GM10248 (cell line): Measurements from ENCODE around the gene CRTC3.

ENCODE experiments used
- CTCF ChIA-PET: fragments of 300-600 bp; sonication (Branson Sonifier 250); formaldehyde crosslinking; extraction: SDS; loops from one replicate; lab custom pipeline; 2021; ENCODE audit warnings: antibody characterized with exemption; lab: Yijun Ruan, JAX
- POLR2A ChIA-PET: fragments of 350-650 bp; sonication (Branson Sonifier 250); formaldehyde crosslinking; extraction: SDS; loops from one replicate; lab custom pipeline; 2020; ENCODE audit warnings: antibody characterized with exemption; lab: Yijun Ruan, JAX
- DNase-seq: peaks from one replicate; pipeline ENCODE4 v3.0.0; 2012; ENCODE audit errors: extremely low spot score
- TF ChIP-seq, protein P1 (sequence below): IDR thresholded peaks from 2 replicates; pipeline ENCODE4 v1.5.1; 2012; ENCODE audit warnings: mild to moderate bottlenecking, low read depth; ENCODE audit errors: extremely low read depth, missing control alignments, control extremely low read depth

CRTC3 gene

GRCh38 chr15:90571063-90571541 lies 41.4 kb downstream of the CRTC3 start:
- ChIA-PET CTCF (interaction anchor here (0.8 to 1.6 kb wide), 5 partner anchors 10 to 21 kb away, joined by 3 to 7 read pairs (median 4); no protein-coding TSS in a partner anchor), POLR2A (interaction anchor here (0.5 to 0.7 kb wide), 2 partner anchors 59 to 183 kb away, joined by 3 read pairs; no protein-coding TSS in a partner anchor)
- TF ChIP-seq, protein P1, sequence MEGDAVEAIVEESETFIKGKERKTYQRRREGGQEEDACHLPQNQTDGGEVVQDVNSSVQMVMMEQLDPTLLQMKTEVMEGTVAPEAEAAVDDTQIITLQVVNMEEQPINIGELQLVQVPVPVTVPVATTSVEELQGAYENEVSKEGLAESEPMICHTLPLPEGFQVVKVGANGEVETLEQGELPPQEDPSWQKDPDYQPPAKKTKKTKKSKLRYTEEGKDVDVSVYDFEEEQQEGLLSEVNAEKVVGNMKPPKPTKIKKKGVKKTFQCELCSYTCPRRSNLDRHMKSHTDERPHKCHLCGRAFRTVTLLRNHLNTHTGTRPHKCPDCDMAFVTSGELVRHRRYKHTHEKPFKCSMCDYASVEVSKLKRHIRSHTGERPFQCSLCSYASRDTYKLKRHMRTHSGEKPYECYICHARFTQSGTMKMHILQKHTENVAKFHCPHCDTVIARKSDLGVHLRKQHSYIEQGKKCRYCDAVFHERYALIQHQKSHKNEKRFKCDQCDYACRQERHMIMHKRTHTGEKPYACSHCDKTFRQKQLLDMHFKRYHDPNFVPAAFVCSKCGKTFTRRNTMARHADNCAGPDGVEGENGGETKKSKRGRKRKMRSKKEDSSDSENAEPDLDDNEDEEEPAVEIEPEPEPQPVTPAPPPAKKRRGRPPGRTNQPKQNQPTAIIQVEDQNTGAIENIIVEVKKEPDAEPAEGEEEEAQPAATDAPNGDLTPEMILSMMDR, result no peak
- no peak for DNase-seq

- ChIA-PET CTCF (interaction anchor here (1.0 to 1.7 kb wide), 4 partner anchors 9 to 60 kb away, joined by 3 to 4 read pairs (median 3); no protein-coding TSS in a partner anchor), POLR2A (no interaction called here)
- TF ChIP-seq, protein P1, result no peak
- no peak for DNase-seq
These were observed 43.2 kb downstream of the CRTC3 start for GRCh38 chr15:90572893-90573292.

- TF ChIP-seq, protein P1, result no peak
- DNase-seq, result no peak
- POLR2A ChIA-PET, result no interaction called here
- CTCF ChIA-PET, result interaction anchor here (0.7 to 1.2 kb wide), 2 partner anchors 8 to 16 kb away, joined by 3 to 4 read pairs; no protein-coding TSS in a partner anchor
These were observed 47.1 kb downstream of the CRTC3 start for GRCh38 chr15:90576711-90577389.

- POLR2A ChIA-PET, result no interaction called here
- DNase-seq, result no peak
- CTCF ChIA-PET, result no interaction called here
- TF ChIP-seq, protein P1, result no peak
These were observed 49.5 kb downstream of the CRTC3 start for GRCh38 chr15:90579213-90579612.

GRCh38 chr15:90580099-90580498 lies 50.4 kb downstream of the CRTC3 start:
- ChIA-PET CTCF (interaction anchor here (1.3 kb wide), 1 partner anchor 9 kb away, joined by 4 read pairs; no protein-coding TSS in a partner anchor), POLR2A (no interaction called here)
- TF ChIP-seq, protein P1, result no peak
- DNase-seq, result no peak

GRCh38 chr15:90580541-90580940 lies 50.8 kb downstream of the CRTC3 start:
- TF ChIP-seq, protein P1, result no peak
- no peak for DNase-seq
- ChIA-PET POLR2A (no interaction called here), CTCF (interaction anchor here (1.3 kb wide), 1 partner anchor 9 kb away, joined by 4 read pairs; no protein-coding TSS in a partner anchor)
